Lower leg skin (tissue), 3 donors: ENCODE measurements around the gene POLD4.

Source experiments
- POLR2A ChIP-seq, 2 donors: fragments of 450-650 bp; IDR thresholded peaks; one replicate each; pipeline ENCODE4 v1.6.1; 2016 to 2017; ENCODE audit warnings: antibody characterized with exemption in 2 of 2, mild to moderate bottlenecking in 1 of 2, moderate library complexity in 1 of 2
- TF ChIP-seq, protein P1 (sequence below), 3 donors: fragments of 450-650 bp; IDR thresholded peaks; one replicate each; pipeline ENCODE4 v1.5.1; 2016; ENCODE audit warnings: antibody characterized with exemption in 3 of 3, mild to moderate bottlenecking in 3 of 3, moderate library complexity in 2 of 3

DNA sequence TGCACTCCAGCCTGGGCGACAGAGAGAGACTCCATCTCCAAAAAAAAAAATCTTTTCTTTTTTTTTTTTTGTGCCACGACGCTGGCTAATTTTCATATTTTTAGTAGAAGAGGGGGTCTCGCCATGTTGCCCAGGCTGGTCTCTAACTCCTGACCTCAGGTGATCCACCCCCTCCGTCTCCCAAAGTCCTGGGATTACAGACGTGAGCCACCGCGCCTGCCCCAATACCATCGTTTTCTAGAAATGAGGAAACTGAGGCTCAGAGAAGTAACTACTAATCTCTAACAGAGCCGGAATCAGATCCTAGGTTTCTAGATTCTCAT is 36.5 kb downstream of the POLD4 start:
- TF ChIP-seq, protein P1, sequence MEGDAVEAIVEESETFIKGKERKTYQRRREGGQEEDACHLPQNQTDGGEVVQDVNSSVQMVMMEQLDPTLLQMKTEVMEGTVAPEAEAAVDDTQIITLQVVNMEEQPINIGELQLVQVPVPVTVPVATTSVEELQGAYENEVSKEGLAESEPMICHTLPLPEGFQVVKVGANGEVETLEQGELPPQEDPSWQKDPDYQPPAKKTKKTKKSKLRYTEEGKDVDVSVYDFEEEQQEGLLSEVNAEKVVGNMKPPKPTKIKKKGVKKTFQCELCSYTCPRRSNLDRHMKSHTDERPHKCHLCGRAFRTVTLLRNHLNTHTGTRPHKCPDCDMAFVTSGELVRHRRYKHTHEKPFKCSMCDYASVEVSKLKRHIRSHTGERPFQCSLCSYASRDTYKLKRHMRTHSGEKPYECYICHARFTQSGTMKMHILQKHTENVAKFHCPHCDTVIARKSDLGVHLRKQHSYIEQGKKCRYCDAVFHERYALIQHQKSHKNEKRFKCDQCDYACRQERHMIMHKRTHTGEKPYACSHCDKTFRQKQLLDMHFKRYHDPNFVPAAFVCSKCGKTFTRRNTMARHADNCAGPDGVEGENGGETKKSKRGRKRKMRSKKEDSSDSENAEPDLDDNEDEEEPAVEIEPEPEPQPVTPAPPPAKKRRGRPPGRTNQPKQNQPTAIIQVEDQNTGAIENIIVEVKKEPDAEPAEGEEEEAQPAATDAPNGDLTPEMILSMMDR (IDR thresholded peaks at IDR 0.05) = no peak
- no peak for TF ChIP-seq POLR2A (IDR thresholded peaks at IDR 0.05)
